KOPT-K1 (cell line): ENCODE measurements around the gene PDGFB.
"Not testable (repeated sequence)": the region's sequence is repeated elsewhere in the genome, so short reads cannot be mapped to it uniquely, and the experiment has no call there.

ENCODE experiments used
- H3K27ac ChIP-seq: fragments of 200-600 bp; sonication (generic); 2 replicates; pipeline ENCODE4 v1.5.1; 2016; ENCODE audit warnings: antibody characterized with exemption, mild to moderate bottlenecking, low read depth, low read length; ENCODE audit not compliant: poor library complexity, severe bottlenecking
- H3K36me3 ChIP-seq: fragments of 200-600 bp; sonication (generic); 2 replicates; pipeline ENCODE4 v1.5.1; 2017; ENCODE audit warnings: antibody characterized with exemption, mild to moderate bottlenecking, low read length, moderate library complexity; ENCODE audit not compliant: insufficient read depth
- H3K9me3 ChIP-seq: fragments of 200-600 bp; sonication (generic); 2 replicates; pipeline ENCODE4 v1.5.1; 2017; ENCODE audit warnings: antibody characterized with exemption, low read length, mild to moderate bottlenecking; ENCODE audit not compliant: insufficient read depth, poor library complexity, severe bottlenecking

PDGFB gene

GRCh38 chr22:39219071-39220039, 25.4 kb downstream of the PDGFB start:
- peaks cover 3% of the 10 kb centered on the region for H3K9me3 ChIP-seq
- no peaks in the 10 kb centered on the region for H3K36me3 ChIP-seq

GRCh38 chr22:39218432-39218831, 26.4 kb downstream of the PDGFB start:
- not testable (repeated sequence) for H3K9me3 ChIP-seq, H3K36me3 ChIP-seq, H3K27ac ChIP-seq

More at GRCh38 chr22:39219071-39220039, 25.4 kb downstream of the PDGFB start:
- no peak overlapping the region for H3K27ac ChIP-seq

- H3K27ac ChIP-seq = no peak overlapping the region
These were observed 28.7 kb downstream of the PDGFB start for GRCh38 chr22:39216143-39216490.

GRCh38 chr22:39215426-39216142, 29.2 kb downstream of the PDGFB start:
- no peak overlapping the region for H3K27ac ChIP-seq

More at GRCh38 chr22:39216143-39216490, 28.7 kb downstream of the PDGFB start:
- Histone ChIP-seq H3K9me3 (no peaks in the 10 kb centered on the region), H3K36me3 (no peaks in the 10 kb centered on the region)

DNA sequence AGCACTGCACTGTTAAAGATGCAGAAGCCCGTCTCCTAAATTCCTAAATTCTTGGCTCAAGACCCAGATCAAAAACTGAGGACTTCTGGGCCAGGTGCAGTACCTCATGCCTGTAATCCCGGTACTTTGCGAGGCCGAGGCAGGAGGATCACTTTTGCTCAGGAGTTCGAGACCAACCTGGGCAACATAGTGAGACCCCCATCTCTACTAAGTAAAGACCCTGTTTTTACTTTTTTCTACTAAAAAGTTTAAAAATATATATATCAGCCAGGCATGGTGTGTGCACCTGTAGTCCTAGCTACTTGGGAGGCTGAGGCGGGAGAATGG, 29.7 kb downstream of the PDGFB start:
- H3K9me3 ChIP-seq = no peaks in the 10 kb centered on the region
- no peaks in the 10 kb centered on the region for H3K36me3 ChIP-seq
- H3K27ac ChIP-seq = no peak overlapping the region

More at GRCh38 chr22:39215426-39216142, 29.2 kb downstream of the PDGFB start:
- no peaks in the 10 kb centered on the region for H3K9me3 ChIP-seq
- H3K36me3 ChIP-seq = no peaks in the 10 kb centered on the region

GRCh38 chr22:39214383-39215069, 30.3 kb downstream of the PDGFB start:
- no peak overlapping the region for H3K27ac ChIP-seq
- no peaks in the 10 kb centered on the region for H3K36me3 ChIP-seq
- H3K9me3 ChIP-seq = no peaks in the 10 kb centered on the region

- Histone ChIP-seq H3K27ac (no peak overlapping the region), H3K36me3 (no peaks in the 10 kb centered on the region), H3K9me3 (no peaks in the 10 kb centered on the region)
These were observed 30.8 kb downstream of the PDGFB start for GRCh38 chr22:39214006-39214382.

DNA sequence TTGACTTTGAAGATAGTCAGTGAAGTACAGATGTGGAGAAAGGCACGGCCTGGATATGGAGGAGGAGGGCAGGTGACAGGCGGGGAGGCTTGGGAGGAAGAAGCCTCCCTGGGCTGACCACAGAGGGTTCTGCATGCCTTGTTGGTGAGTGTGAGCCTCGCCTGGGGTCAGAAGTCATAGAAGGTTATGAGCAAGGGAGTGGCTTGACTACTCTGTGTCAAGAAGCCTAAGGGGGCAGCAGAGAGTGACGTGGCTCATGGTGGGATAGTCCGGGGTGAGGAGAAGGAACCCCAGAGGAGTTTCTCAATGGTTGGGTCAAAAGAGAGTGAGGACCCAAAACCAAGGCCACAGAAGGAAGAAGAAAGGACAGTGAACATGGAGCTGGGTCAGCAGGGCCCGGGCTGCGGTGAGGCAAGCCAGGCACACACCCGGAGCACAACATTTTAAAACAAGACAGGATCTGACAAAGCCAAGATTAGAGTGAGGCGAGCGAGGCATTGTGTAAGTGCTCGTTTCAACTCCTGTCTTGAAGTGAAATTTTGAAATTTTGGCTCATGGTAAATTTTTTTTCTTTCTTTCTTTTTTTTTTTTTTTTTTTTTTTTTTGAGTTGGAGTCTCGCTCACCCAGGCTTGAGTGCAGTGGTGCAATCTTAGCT, 31.9 kb downstream of the PDGFB start:
- Histone ChIP-seq H3K36me3 (no peaks in the 10 kb centered on the region), H3K27ac (no peak overlapping the region)

DNA sequence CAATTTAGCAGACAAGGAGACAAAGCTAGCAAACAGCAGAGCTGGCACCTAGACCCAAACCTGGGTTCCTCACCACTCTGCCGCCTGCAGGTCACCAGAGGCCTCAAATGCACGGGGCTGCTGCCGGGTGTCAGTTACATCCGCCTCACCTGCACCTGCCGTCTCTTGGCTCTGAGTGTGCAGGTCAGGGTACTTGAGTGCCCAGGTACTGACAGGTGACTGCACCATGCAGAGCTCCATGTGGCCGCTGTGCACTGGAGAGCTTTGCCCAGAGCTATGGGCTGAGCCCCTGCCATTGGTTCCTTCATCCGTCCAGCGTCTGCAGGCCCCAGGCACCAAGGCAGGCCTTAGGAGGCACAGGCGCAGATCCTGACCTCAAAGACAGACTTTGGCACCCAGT, 35.0 kb downstream of the PDGFB start:
- Histone ChIP-seq H3K36me3 (no peaks in the 10 kb centered on the region), H3K9me3 (no peaks in the 10 kb centered on the region), H3K27ac (no peak overlapping the region)

More for the DNA sequence above, 31.9 kb downstream of the PDGFB start:
- no peaks in the 10 kb centered on the region for H3K9me3 ChIP-seq

DNA sequence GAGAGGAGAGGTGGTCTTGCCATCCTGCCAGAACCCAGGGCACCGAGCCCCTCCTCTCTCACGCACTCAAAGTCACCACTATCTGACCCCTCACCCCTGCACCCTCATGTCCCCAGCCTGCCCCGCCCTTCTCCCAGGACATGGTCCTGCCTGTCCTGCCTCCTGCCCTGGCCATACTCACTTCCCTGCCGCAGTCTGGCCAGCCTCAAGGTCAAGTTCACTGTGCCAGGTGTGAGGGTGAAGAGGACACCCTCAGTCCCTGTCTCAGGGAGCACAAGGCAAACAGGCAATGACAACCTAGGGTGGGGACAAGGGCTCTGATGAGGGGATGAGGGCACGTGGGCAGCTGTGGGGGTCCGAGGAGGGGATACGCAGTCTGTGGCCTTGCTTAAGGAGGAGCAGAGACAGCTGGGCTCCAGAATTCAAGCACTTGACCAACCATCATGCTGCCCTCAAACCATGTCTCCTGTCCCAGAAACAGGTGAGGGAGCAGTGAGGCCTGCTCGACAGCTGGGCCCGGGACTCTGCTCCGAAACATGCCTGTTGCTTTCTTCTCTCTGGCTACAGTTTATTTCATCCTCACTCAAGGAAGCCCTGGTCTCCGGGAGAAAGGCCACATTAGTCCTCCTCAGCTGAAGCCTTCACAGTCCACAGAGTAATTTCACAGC, 36.6 kb downstream of the PDGFB start:
- Histone ChIP-seq H3K36me3 (no peaks in the 10 kb centered on the region), H3K27ac (no peak overlapping the region), H3K9me3 (no peaks in the 10 kb centered on the region)

- no peaks in the 10 kb centered on the region for H3K9me3 ChIP-seq
- H3K27ac ChIP-seq = no peak overlapping the region
These were observed 37.4 kb downstream of the PDGFB start for GRCh38 chr22:39207141-39208012.

GRCh38 chr22:39206491-39206890, 38.3 kb downstream of the PDGFB start:
- H3K36me3 ChIP-seq = no peaks in the 10 kb centered on the region
- no peak overlapping the region for H3K27ac ChIP-seq
- H3K9me3 ChIP-seq = no peaks in the 10 kb centered on the region

More at GRCh38 chr22:39207141-39208012, 37.4 kb downstream of the PDGFB start:
- H3K36me3 ChIP-seq = no peaks in the 10 kb centered on the region

GRCh38 chr22:39205344-39206021, 39.3 kb downstream of the PDGFB start:
- Histone ChIP-seq H3K9me3 (no peaks in the 10 kb centered on the region), H3K36me3 (no peaks in the 10 kb centered on the region), H3K27ac (no peak overlapping the region)
